NOMO-1 treated with DMSO at 0.1 percent for 48 hours (cell line): ENCODE data around the gene CAMKK1.

Source experiments
- DNase-seq: peaks from one replicate; lab custom pipeline; 2025; ENCODE audit not compliant: unreplicated experiment; lab: John Stamatoyannopoulos, UW

CAMKK1 gene

DNA sequence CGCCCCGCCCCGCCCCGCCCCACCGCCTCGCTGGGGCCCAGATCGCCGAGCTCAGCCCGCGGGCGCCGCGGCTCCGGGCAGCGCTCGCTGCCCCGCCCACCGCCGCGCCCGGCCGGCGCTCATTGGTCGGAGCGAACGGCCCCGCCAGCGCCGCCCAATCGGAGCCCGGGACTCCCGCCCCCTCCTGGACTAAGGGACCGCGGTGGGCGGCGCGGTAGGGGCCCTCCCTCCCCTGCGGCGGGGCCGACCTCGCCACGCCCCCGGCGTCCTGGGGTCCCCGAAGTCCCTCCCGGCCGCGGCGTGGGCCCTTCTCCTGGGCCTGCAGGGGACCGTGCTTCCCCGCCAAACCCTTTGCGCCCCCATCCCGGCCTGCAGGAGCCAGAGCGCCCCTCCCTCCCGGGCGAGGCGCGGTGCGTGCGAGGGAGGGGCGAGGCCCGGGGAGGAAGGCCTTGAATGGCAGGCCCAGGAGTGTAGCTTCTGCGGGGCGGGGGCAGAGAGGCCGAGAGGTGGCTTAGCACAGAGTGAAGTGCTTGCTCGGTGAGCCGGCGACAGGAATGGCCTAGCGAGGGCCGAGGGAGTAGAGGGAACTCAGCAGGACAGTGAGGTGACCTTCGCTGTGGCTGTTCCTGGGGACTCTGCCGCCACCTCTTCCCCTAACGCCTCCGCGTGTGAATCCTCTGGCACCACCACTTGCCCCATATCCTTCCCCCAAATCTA is at the start of gene CAMKK1:
Gene CAMKK1, minus strand, starts transcription at position 51 of the 717 bp plus-strand sequence. CDS start 7,366 bp downstream, outside the sequence.
- DNase-seq, result peak; percentile 84

DNA sequence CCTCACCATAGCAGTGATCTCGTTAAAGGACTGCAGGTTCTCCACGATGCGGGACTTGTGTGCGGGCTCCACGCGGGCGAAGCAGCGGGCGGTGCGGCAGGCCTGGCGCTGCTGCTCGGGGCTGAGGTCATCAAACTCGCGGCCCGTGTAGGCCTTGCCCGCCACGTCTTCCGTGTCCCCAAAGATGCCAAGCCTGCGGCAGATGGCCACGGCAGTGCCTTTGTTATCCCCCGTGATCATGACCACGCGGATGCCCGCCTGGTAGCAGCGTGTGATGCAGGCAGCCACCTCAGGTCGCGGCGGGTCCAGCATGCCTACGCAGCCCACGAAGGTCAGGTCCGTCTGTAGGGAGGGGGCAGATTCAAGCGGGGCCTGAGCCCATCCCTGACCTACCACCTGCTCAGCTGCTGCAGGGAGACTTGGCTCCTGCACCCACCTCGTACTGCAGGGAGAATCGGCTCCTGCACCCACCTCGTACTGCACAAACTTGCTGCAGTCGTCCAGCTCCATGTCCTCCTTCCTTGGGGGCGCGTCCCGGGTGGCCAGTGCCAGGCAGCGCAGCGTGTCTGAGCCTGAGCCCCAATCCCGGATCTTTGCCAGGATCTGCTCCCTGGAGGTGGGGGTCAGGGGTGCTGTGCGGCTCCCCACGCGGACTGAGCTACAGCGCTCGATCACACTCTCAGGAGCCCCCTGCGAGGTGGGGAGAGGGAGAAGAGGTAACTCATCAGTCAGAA is 48.3 kb upstream of the CAMKK1 start:
- no peak for DNase-seq

DNA sequence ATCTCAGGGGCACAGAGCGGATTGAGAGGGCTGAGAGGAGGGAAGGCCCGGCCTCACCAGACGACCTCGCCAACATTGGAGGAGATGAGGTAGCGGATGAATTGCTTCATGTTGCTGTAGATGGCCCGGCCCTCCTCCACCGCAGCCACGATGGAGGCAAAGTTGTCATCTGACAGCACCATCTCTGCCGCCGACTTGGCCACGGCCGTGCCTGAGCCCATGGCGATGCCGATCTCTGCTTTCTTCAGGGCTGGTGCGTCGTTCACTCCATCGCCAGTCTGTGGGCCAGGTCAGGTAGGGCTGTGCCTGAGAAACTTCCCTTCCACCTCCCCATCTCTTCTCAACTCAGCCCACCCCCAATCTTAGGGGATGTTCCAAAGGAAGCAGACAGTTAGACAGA is 44.5 kb upstream of the CAMKK1 start:
- no peak for DNase-seq

DNA sequence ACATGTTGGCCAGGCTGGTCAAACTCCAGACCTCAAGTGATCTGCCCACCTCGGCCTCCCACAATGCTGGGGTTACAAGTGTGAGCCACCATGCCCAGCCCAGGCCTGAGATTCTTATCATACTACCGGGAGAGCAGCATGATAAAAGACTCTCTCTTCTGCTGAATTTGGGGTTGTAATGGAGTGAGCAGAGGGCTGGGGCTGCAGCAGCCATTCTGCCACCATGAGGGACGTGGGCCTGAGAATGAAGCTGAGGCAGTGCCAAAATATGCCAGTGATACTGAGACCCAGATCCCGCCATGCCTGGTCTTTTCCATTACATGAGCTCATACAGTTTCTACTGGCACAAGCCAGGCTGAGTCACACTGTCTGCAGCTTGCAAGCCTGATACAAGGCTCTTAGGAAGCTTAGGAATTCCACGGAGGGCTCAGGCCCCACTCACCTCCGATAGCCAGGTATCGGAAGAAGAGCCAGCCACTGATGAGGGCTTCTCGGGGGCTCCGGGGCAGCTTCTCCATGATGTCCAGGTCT is 43.0 kb upstream of the CAMKK1 start:
- DNase-seq, result no peak

GRCh38 chr17:3935140-3935542 is 42.3 kb upstream of the CAMKK1 start:
- no peak for DNase-seq

DNA sequence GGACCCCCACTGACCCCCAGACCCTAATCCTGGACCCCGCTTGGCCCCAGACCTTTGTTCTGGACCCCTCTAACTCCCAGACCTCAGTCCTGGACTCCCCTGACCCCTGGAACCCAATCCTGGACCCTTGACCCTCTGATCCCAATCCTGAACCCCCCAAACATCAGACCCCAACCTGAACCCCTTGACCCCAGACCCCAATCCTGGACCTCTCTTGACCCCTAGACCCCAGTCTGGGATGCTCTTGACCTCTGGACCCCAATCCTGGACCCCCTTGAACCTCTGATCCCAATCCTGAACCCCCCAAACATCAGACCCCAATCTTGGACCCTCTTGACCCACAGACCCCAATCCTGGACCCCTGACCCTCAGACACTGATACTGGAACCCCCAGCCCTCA is 36.9 kb upstream of the CAMKK1 start:
- no peak for DNase-seq

DNA sequence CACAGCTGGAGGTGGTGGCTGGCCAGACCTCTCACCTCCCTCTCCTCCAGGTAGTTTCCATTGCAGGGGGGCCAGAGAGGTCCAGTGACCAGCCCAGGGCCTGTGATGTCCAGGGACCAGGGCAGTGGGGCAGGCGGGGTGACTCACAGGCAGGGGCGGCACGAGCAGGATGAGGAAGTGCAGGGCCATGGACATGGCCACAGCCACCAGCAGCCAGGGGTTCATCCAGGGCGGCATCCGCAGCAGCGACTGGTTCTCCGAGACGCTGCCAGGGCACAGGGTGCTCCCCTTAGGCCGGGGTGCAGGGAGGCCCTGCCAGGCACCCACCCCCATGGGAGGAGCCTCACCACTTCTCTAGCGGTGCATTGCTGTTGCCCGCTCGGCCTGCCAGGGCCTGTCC is 36.3 kb upstream of the CAMKK1 start:
- no peak for DNase-seq

DNA sequence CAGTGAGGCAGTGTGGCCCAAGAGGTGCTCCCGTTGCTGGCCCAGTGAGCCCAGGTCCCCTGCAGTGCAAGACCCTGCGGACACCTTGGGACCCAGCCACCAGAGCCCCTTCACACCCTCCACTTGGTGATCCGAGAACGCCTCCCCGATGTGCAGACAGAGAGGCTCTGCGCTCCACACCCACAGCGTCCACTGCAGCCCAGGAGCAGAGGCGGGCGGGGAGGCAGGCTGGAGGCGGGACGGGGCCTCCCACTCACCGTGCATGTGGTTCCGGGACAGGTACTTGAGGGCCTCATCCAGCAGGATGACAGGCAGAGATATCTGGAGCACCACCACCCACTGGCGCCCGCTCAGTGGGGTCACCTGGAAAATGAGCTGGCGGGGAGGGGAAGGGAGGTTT is 35.6 kb upstream of the CAMKK1 start:
- DNase-seq, result no peak

DNA sequence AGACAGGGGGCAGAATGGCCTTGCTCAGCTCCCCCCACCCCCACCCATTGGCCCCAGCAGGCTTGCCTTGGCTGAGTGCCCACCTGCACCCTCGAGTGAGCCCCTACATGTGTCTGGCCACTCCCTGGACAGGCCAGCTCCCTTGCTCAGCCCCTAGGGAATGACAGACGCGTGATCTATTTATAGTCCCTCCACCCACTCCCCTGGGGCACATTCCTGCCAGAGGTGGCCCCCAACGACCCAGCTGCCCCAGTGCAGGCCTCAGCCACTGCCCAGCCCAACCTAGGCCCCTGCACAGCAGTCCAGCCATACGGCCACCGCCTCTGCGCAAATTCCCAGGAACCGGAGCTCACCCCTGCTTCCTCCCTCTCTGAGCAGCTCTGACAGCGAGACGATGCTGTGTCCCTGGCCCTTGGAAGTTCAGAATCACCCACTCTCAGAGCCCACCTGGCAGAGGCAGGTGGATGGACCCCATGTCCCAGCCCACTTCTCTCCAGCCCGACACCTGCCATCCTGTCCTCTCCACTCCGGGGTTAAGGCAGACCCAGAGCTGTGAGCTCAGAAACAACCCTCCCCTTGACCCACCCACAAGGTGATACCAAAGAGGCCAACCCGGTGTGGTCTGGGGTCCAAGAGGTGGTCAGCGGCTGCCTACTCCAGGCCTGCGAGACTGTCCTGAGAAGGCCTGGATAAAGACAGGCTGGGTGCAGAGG is 34.9 kb upstream of the CAMKK1 start:
- no peak for DNase-seq

- DNase-seq, result no peak
These were observed 34.2 kb upstream of the CAMKK1 start for GRCh38 chr17:3926860-3927627.

GRCh38 chr17:3925684-3926485 is 33.0 kb upstream of the CAMKK1 start:
- DNase-seq, result no peak

GRCh38 chr17:3924512-3925350 is 31.9 kb upstream of the CAMKK1 start:
- DNase-seq, result no peak

DNA sequence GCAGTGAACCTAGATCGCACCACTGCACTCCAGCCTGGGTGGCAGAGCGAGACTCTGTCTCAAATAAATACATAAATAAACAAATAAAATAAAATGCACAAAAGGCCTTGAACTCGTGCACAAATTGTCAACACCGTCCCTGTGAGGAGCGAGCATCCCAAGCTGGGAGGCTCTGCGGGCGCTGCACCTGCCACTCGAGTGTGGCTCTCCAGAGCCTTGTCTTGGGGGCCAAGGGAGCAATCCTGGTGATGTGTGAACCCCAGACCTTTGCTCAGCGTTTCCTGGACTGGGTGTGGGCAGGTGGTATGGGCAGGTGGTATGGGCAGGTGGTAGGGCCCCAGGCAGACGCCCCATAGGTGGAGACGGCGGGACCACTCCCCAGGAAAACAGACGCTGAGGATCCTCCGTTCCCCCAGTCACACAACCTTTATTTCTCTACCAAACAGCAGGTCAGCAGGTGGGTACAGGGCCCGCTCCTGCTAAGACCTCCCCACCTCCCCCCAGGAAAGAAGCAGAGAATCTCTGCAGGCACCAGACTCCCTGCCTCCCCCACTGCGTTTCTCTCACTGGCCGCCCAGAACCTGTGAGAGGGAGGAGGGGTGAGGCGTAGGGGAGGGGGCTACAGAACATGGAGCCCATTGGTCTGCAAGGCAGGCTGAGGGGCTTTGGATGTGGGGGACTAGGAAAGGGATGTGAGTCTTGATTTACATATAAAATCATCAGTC is 30.8 kb upstream of the CAMKK1 start:
- DNase-seq, result no peak

DNA sequence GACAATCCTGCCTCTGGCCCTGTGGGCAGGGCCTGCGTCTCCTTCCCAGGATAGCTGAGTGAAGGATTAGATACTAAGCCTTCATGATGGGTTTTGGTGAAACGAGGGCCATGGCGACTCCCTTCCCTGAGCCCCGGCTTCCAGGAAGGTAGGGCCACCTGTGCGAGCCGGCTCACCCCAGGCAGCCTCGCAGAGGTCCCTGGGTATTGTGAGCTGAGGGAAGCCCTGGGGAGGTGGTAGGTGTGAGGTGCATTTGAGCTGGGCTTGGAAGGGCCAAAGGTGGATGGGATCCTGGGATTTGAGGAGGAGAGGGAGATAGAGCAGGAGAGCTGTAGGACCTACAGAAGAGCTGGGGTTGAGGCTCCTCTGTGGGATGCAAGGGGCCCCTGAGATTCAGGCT is 29.9 kb upstream of the CAMKK1 start:
- no peak for DNase-seq

- no peak for DNase-seq
These were observed 28.9 kb upstream of the CAMKK1 start for GRCh38 chr17:3921502-3922319.

- peak; percentile 28 for DNase-seq
These were observed 28.2 kb upstream of the CAMKK1 start for GRCh38 chr17:3921006-3921405.

DNA sequence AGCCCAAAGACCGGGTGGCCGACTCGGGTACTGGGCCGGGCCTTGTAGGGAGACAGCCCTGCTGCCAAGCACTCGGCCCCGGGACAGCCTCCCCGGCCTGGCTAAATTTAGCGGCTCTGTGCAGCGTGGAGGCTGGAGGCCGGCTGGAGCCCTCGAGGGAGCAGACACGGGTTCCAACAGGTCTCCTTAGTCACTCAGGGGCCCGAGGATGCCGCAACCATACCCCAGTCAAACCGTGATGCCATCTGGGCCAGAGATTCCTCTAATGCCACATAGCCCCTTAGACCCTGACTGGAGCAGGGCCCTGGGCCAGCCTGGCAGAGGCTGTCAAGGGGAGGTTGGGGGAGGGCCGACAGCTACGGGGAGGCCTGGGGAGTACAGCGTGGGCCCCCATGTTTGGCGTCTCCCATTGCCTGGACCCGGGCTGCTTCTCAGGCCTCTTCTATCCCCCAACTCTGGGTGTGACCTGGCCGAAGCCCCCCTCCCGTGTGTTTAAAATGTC is 26.3 kb upstream of the CAMKK1 start:
- no peak for DNase-seq
